B cell (primary cell): ENCODE results near the gene SPDYE1. TPM values are rescaled to one million over a fixed set of nuclear protein-coding genes. Genes with fewer than 3 reads are reported as not detected.
"Not testable (repeated sequence)": the region's sequence is repeated elsewhere in the genome, so short reads cannot be mapped to it uniquely, and the experiment has no call there.

ENCODE experiments used
- ATAC-seq: fragments of 200-7000 bp; cut with Tn5 transposase; one replicate; pipeline ENCODE4 v1.10.0; 2021; ENCODE audit warnings: low read depth, mild to moderate bottlenecking, moderate number of reproducible peaks, moderate library complexity
- CTCF ChIA-PET: fragments of 350-600 bp; sonication (Branson Sonifier 250); formaldehyde crosslinking; loops from one replicate; lab custom pipeline; 2021; ENCODE audit warnings: antibody characterized with exemption, inconsistent platforms; lab: Charles Lee
- POLR2A ChIA-PET: fragments of 350-600 bp; sonication (Branson Sonifier 250); formaldehyde crosslinking; loops from one replicate; lab custom pipeline; 2021; ENCODE audit warnings: antibody characterized with exemption; lab: Charles Lee
- DNase-seq: peaks from one replicate; pipeline ENCODE4 v3.0.0; 2013
- H2AFZ ChIP-seq: 2 replicates; pipeline ENCODE4 v1.6.1; 2012; ENCODE audit warnings: mild to moderate bottlenecking, low read depth, low read length; ENCODE audit not compliant: insufficient read depth, poor library complexity, severe bottlenecking
- H3K27ac ChIP-seq, 2 donors: 1 replicate in 1 of 2; 2 replicates in 1 of 2; pipeline ENCODE4 v1.5.1; 2012 to 2013; ENCODE audit warnings: low read length in 2 of 2, mild to moderate bottlenecking in 2 of 2, moderate library complexity in 1 of 2
- H3K27me3 ChIP-seq, 4 experiments: fragments of 200-600 bp in 1 of 4; sonication (generic) in 1 of 4; replicated peaks in 1 of 4; 1 replicate in 2 of 4; 2 replicates in 2 of 4; pipeline versions ENCODE4 v1.6.1 to v1.7.0; 2013 to 2016; ENCODE audit warnings: low read length in 3 of 4, mild to moderate bottlenecking in 2 of 4, mixed read lengths in 1 of 4, moderate library complexity in 1 of 4; ENCODE audit not compliant: insufficient read depth in 4 of 4, control insufficient read depth in 3 of 4; ENCODE audit errors: control extremely low read depth in 1 of 4
- H3K36me3 ChIP-seq, 2 experiments: replicated peaks in 1 of 2; 1 replicate in 1 of 2; 2 replicates in 1 of 2; pipeline versions ENCODE4 v1.6.1 to v1.7.1; 2013; ENCODE audit warnings: low read length in 1 of 2; ENCODE audit not compliant: insufficient read depth in 2 of 2, control insufficient read depth in 1 of 2; ENCODE audit errors: control extremely low read depth in 1 of 2, extremely low read depth in 1 of 2
- H3K4me1 ChIP-seq, 2 donors: fragments of 200-600 bp in 1 of 2; sonication (generic) in 1 of 2; 1 replicate in 1 of 2; 2 replicates in 1 of 2; pipeline versions ENCODE4 v1.5.1 to v1.6.1; 2013 to 2017; ENCODE audit warnings: low read length in 2 of 2; ENCODE audit not compliant: control insufficient read depth in 2 of 2, insufficient read depth in 2 of 2
- H3K4me2 ChIP-seq: replicated peaks from 2 replicates; pipeline ENCODE3; 2012; ENCODE audit warnings: mild to moderate bottlenecking, low read depth, low read length; ENCODE audit not compliant: poor library complexity, severe bottlenecking
- H3K4me3 ChIP-seq, 5 experiments: fragments of 200-600 bp in 1 of 5; sonication (generic) in 1 of 5; 1 replicate in 3 of 5; 2 replicates in 2 of 5; pipeline versions ENCODE4 v1.5.1 to v1.7.0; 2011 to 2016; ENCODE audit warnings: low read length in 4 of 5, mild to moderate bottlenecking in 4 of 5, low read depth in 2 of 5, control low read depth in 1 of 5, moderate library complexity in 1 of 5; ENCODE audit not compliant: insufficient read depth in 1 of 5; ENCODE audit errors: control extremely low read depth in 1 of 5, extremely low read depth in 1 of 5
- H3K79me2 ChIP-seq: fragments of 200-600 bp; sonication (generic); one replicate; pipeline ENCODE4 v1.6.0; 2016; ENCODE audit warnings: low read length; ENCODE audit not compliant: control insufficient read depth, insufficient read depth
- H3K9ac ChIP-seq: fragments of 200-600 bp; sonication (generic); 2 replicates; pipeline ENCODE4 v1.6.1; 2017; ENCODE audit warnings: mild to moderate bottlenecking, low read length, moderate library complexity
- H3K9me3 ChIP-seq, 3 donors: one replicate each; pipeline versions ENCODE4 v1.6.1 to v1.7.1; 2013; ENCODE audit warnings: low read length in 2 of 3; ENCODE audit not compliant: control insufficient read depth in 2 of 3, insufficient read depth in 1 of 3; ENCODE audit errors: control extremely low read depth in 1 of 3
- H4K20me1 ChIP-seq: 2 replicates; pipeline ENCODE4 v1.6.0; 2012; ENCODE audit warnings: mild to moderate bottlenecking, low read length; ENCODE audit not compliant: insufficient read depth, control insufficient read depth, poor library complexity, severe bottlenecking
- H3K27ac Mint-ChIP-seq: one replicate; pipeline ENCODE4 v1.8.0; 2021; ENCODE audit warnings: mixed read lengths
- H3K27me3 Mint-ChIP-seq: one replicate; pipeline ENCODE4 v1.8.0; 2021; ENCODE audit warnings: mixed read lengths
- H3K4me1 Mint-ChIP-seq: one replicate; pipeline ENCODE4 v1.8.0; 2021; ENCODE audit warnings: mixed read lengths
- H3K4me3 Mint-ChIP-seq: one replicate; pipeline ENCODE4 v1.8.0; 2021; ENCODE audit warnings: mixed read lengths
- H3K9me3 Mint-ChIP-seq: one replicate; pipeline ENCODE4 v1.8.0; 2022; ENCODE audit warnings: mixed read lengths; ENCODE audit not compliant: insufficient read depth
- WGBS: methylation state at CpG from one replicate; pipeline ENCODE4 v1.1.5; 2013; ENCODE audit warnings: missing lambda C conversion rate; ENCODE audit not compliant: insufficient coverage; 5-methylcytosine and 5-hydroxymethylcytosine counted together
- intact Hi-C: fragments of 100-400 bp; cut with micrococcal nuclease; formaldehyde crosslinking; loops from one replicate; pipeline ENCODE4 v1.10.0; 2022
- polyA plus RNA-seq: library from polyadenylated mRNA; depleted of rRNA; stranded (reverse); fragments of >200 nt; gene quantifications from 2 replicates; pipeline ENCODE4 v1.2.3, GENCODE V29; 2012
- total RNA-seq, 2 donors: library from RNA; stranded (reverse); fragments of 120-200 nt in 1 of 2; gene quantifications; 1 replicate in 1 of 2; 2 replicates in 1 of 2; pipeline versions ENCODE4 v1.2.3 to v1.2.4, GENCODE V29; 2013 to 2022

Gene SPDYE1
- total and polyA plus RNA-seq, 2 donors (not counting 1 experiment from before 2014, with no cell fraction given): 0.10 TPM; not detected in 1

DNA sequence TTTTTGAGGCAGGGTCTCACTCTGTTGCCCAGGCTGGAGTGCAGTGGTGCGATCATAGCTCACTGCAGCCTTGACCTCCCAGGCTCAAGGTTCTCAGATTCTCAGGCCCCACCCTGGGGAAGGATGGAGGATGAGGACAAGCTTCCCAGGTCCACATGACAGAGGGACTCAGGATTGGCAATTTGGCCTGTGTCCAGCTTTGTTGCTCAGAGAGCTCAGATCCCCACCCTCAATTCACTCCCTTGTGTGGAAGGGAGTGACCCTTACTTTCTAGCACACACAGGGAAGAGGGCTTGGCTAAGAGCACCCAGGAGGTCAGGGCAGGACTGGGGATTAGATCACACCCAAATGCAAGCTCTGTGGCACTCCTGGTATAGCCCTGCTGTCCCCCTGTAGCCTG, 6.9 kb upstream of the SPDYE1 start:
- POLR2A ChIA-PET, H3K4me2 ChIP-seq, H3K27ac ChIP-seq, CTCF ChIA-PET, H3K4me3 ChIP-seq, H3K27me3 Mint-ChIP-seq, H3K9ac ChIP-seq, H2AFZ ChIP-seq, H3K9me3 Mint-ChIP-seq, H3K36me3 ChIP-seq, intact Hi-C loops, ATAC-seq, H3K27ac Mint-ChIP-seq, H3K9me3 ChIP-seq, H3K27me3 ChIP-seq, DNase-seq, H3K79me2 ChIP-seq, H3K4me3 Mint-ChIP-seq, H3K4me1 Mint-ChIP-seq, H4K20me1 ChIP-seq: not testable (repeated sequence)
- H3K4me1 ChIP-seq: peaks cover 0 to 15% of the 10 kb centered on the region in 2 donors
- WGBS: no CpG with 5 or more reads among the region's 1 CpG

DNA sequence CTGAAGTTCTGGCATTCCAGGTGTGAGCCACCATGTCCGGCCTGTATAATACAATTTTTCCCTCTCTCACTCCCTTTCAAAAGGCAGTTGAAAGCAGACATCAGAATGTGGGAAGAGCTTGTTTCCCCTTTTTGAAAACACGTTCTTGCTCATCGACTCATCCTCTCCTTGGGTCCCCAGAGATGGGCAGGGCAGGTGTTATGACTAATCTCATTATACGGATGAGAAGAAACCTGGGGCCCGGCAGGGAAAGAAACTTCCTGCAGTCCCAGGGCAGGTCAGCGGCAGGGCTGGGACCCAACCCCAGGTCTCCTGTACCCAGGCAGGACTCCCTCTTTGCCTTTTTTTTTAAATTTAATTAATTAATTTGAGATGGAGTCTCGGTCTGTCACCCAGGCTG, 4.8 kb upstream of the SPDYE1 start:
- H3K9me3 ChIP-seq, H3K27me3 Mint-ChIP-seq, intact Hi-C loops, H2AFZ ChIP-seq, POLR2A ChIA-PET, H3K9me3 Mint-ChIP-seq, H3K27ac ChIP-seq, H3K9ac ChIP-seq, H3K4me3 ChIP-seq, H3K4me2 ChIP-seq, H3K27me3 ChIP-seq, H3K4me1 Mint-ChIP-seq, CTCF ChIA-PET, H4K20me1 ChIP-seq, H3K79me2 ChIP-seq, H3K36me3 ChIP-seq: not testable (repeated sequence)
- WGBS: no CpG with 5 or more reads among the region's 7 CpGs
- peak; percentile 42 for DNase-seq
- H3K4me3 Mint-ChIP-seq: peak overlapping the region; percentile 45
- H3K27ac Mint-ChIP-seq: peak overlapping the region; percentile 37
- H3K4me1 ChIP-seq: peaks cover 0 to 11% of the 10 kb centered on the region in 2 donors
- peak; percentile 97 for ATAC-seq

DNA sequence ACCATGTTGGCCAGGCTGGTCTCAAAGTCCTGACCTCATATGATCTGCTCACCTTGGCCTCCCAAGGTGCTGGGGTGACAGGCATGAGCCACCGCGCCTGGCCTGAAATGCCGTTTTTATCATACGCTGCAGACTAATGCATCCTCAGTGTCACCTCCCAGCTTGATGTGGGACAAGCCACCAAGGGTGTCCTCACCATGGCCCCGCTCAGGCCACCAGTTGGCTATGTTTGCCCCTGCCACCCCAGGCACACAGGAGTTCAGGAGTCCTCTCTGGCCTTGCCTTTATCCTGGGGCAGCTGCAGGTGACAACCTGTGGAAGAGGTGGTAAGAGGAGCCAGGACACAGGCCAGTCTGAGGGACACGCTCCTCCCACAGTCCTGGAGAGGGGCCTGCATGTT, 3.0 kb upstream of the SPDYE1 start:
- DNase-seq, H3K27ac Mint-ChIP-seq, H3K9me3 ChIP-seq, H3K4me3 Mint-ChIP-seq, H2AFZ ChIP-seq, H3K36me3 ChIP-seq, H3K9ac ChIP-seq, H4K20me1 ChIP-seq, H3K27me3 Mint-ChIP-seq, CTCF ChIA-PET, H3K4me1 Mint-ChIP-seq, H3K4me2 ChIP-seq, H3K4me3 ChIP-seq, POLR2A ChIA-PET, H3K79me2 ChIP-seq, H3K9me3 Mint-ChIP-seq, H3K27ac ChIP-seq, H3K27me3 ChIP-seq, intact Hi-C loops, ATAC-seq: not testable (repeated sequence)
- H3K4me1 ChIP-seq: peaks cover 0 to 11% of the 10 kb centered on the region in 2 donors
- no CpG with 5 or more reads among the region's 6 CpGs for WGBS

DNA sequence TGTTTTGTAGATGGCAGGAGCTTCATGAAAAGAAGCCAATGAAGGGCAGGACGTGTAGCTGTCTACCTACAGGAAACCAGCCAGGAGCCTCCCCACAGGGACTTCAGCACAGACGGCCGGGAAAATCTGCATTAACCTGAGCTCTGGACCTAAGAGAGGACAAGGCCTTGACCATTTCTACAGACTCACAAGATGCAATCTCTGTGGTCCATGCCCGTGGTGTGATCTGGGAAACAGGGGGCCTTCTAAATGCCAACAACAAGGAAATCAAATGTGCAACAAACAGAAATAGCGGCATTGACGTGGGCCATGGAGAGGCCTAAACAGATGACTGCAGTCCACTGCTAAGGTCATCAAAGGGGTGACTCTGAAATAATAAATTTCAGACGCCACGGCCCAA, 14.4 kb downstream of the SPDYE1 start:
- H3K4me3 Mint-ChIP-seq, H3K27ac Mint-ChIP-seq, H3K4me3 ChIP-seq, H3K9me3 ChIP-seq, H3K4me1 ChIP-seq, ATAC-seq, H3K79me2 ChIP-seq, H3K4me1 Mint-ChIP-seq, H3K27me3 ChIP-seq, H2AFZ ChIP-seq, CTCF ChIA-PET, H3K9me3 Mint-ChIP-seq, H3K27me3 Mint-ChIP-seq, H3K9ac ChIP-seq, intact Hi-C loops, H4K20me1 ChIP-seq, DNase-seq, H3K36me3 ChIP-seq, H3K27ac ChIP-seq, H3K4me2 ChIP-seq: not testable (repeated sequence)
- POLR2A ChIA-PET: interaction anchor here (0.7 kb wide), 1 partner anchor 32 kb away, joined by 3 read pairs; the partner anchor contains the start of gene DBNL
- WGBS: 73% methylated on average over 4 of the region's 8 CpGs
